GM18951 (cell line): ENCODE results near the gene POLR1G.

Experiments used
- POLR2A ChIP-seq: IDR thresholded peaks from 4 replicates; pipeline ENCODE4 v1.6.1; 2011; ENCODE audit warnings: mild to moderate bottlenecking; ENCODE audit not compliant: insufficient read length, insufficient read depth; ENCODE audit errors: extremely low read depth
- in situ Hi-C: fragments of 300-500 bp; cut with MboI; formaldehyde crosslinking; loops from one replicate; pipeline ENCODE4 v1.12.0; 2022; ENCODE audit warnings: low sequenced_read_pairs, mixed read lengths, inconsistent platforms; ENCODE audit not compliant: unreplicated experiment

POLR1G gene

GRCh38 chr19:45376045-45376724 is 30.3 kb upstream of the POLR1G start:
- no peak for TF ChIP-seq POLR2A
- in situ Hi-C loops: no loop called here

- in situ Hi-C loops: no loop called here
These were observed 26.3 kb upstream of the POLR1G start for GRCh38 chr19:45380107-45380506.

GRCh38 chr19:45382426-45382825 is 24.0 kb upstream of the POLR1G start:
- no peak for TF ChIP-seq POLR2A
- in situ Hi-C loops: no loop called here

More at GRCh38 chr19:45380107-45380506, 26.3 kb upstream of the POLR1G start:
- TF ChIP-seq POLR2A: no peak

- no peak for TF ChIP-seq POLR2A
- in situ Hi-C loops: no loop called here
These were observed 20.8 kb upstream of the POLR1G start for GRCh38 chr19:45385392-45386221.

GRCh38 chr19:45391346-45391745 is 15.1 kb upstream of the POLR1G start:
- in situ Hi-C loops: no loop called here
- peak; percentile 23 for TF ChIP-seq POLR2A

- TF ChIP-seq POLR2A: peak; percentile 1
- in situ Hi-C loops: no loop called here
These were observed 14.4 kb upstream of the POLR1G start for GRCh38 chr19:45391871-45392665.

GRCh38 chr19:45395821-45396617 is 10.4 kb upstream of the POLR1G start:
- TF ChIP-seq POLR2A: no peak
- in situ Hi-C loops: no loop called here

GRCh38 chr19:45400192-45400591 is 6.3 kb upstream of the POLR1G start:
- in situ Hi-C loops: no loop called here
- no peak for TF ChIP-seq POLR2A

GRCh38 chr19:45401815-45402214 is 4.6 kb upstream of the POLR1G start:
- TF ChIP-seq POLR2A: no peak
- in situ Hi-C loops: no loop called here

GRCh38 chr19:45402298-45403061 is 4.0 kb upstream of the POLR1G start:
- in situ Hi-C loops: no loop called here
- no peak for TF ChIP-seq POLR2A

- in situ Hi-C loops: no loop called here
- TF ChIP-seq POLR2A: no peak
These were observed 3.2 kb upstream of the POLR1G start for GRCh38 chr19:45403272-45403671.

GRCh38 chr19:45403781-45404556 is 2.5 kb upstream of the POLR1G start:
- in situ Hi-C loops: no loop called here
- no peak for TF ChIP-seq POLR2A
